ENCODE measurements around the gene CKM.

GRCh38 chr19:45290381-45290931 is 32.2 kb downstream of the CKM start:
- TF ChIP-seq CTCF (IDR thresholded peaks at IDR 0.05; ENCODE audit: insufficient read depth, low read depth, low read length) (no peak), EZH2 (IDR thresholded peaks at IDR 0.05; ENCODE audit: insufficient read depth, low read length) (no peak)

Measured in astrocyte (in vitro differentiated cells and primary cell).